ENCODE measurements around the gene ZC3H12D. TPM values are rescaled to one million over a fixed set of nuclear protein-coding genes. Genes with fewer than 3 reads are reported as not detected.

Gene ZC3H12D
- total and polyA plus RNA-seq, 9 of the 15 experiments (the other 6 are each of a cell fraction or from before 2014, with no cell fraction given): 0.04 to 0.27 (median 0.05) TPM; not detected in 3

GRCh38 chr6:149448821-149449453 is 35.9 kb downstream of the ZC3H12D start:
- Histone ChIP-seq H3K4me2 (ENCODE audit: insufficient read depth, low read length) (no peak overlapping the region), H4K20me1 (replicated peaks; ENCODE audit: control insufficient read depth, insufficient read depth, low read length) (peaks cover 8% of the 10 kb centered on the region; the same call in 1 of the 2 replicates), H3K27ac (ENCODE audit: extremely low read depth, low read depth, low read length) (no peak overlapping the region), H3K27me3 (ENCODE audit: control insufficient read depth in 2 of 2, insufficient read depth in 2 of 2, low read length in 2 of 2) (peaks cover 48 to 86% of the 10 kb centered on the region in 2 experiments), H3K9me3 (replicated peaks; ENCODE audit: control insufficient read depth, insufficient read depth, low read depth, low read length) (peaks cover 3% of the 10 kb centered on the region; the same call in 1 of the 2 replicates), H3K79me2 (ENCODE audit: control insufficient read depth, insufficient read depth, low read length) (no peaks in the 10 kb centered on the region), H2AFZ (ENCODE audit: low read depth, low read length) (no peak overlapping the region), H3K36me3 (ENCODE audit: control insufficient read depth, insufficient read depth, low read length) (no peaks in the 10 kb centered on the region), H3K9me1 (ENCODE audit: control insufficient read depth, insufficient read depth, low read length) (no peaks in the 10 kb centered on the region), H3K9ac (ENCODE audit: insufficient read depth in 1 of 2, low read depth in 2 of 2, low read length in 2 of 2) (no peak overlapping the region), H3K4me1 (replicated peaks in 1 of 2; ENCODE audit: control insufficient read depth in 2 of 2, insufficient read depth in 2 of 2, low read length in 2 of 2) (peaks cover 0 to 15% of the 10 kb centered on the region in 2 experiments; a peak in 1 of 5 replicates), H3K4me3 (no peak overlapping the region)
- no peak for DNase-seq (ENCODE audit: extremely low read depth in 1 of 4, low spot score in 3 of 4)
- WGBS (ENCODE audit: insufficient coverage, low coverage, missing lambda C conversion rate): 5% methylated on average over 5 of the region's 5 CpGs
- ChIA-PET CTCF (ENCODE audit: low intra/inter-chr PET ratio) (no interaction called here), POLR2A (interaction anchor here (0.6 kb wide), 1 partner anchor 59 kb away, joined by 3 read pairs; no protein-coding TSS in a partner anchor)
- in situ Hi-C loops (cut with MboI): loop anchor here (25.0 kb wide), 1 partner anchor 887 kb away; no protein-coding TSS in a partner anchor
- BruUV-seq (replicated peaks): no TSS peak
- peak; percentile 35 for FAIRE-seq
- TF ChIP-seq CC2D1A (IDR thresholded peaks at IDR 0.05) (no peak), NFE2 (IDR thresholded peaks at IDR 0.05; ENCODE audit: low read depth) (peak; percentile 23; the same call in 1 of the 2 replicates)
- intact Hi-C loops (cut with micrococcal nuclease): no loop called here
- ATAC-seq: no peak

GRCh38 chr6:149446791-149447376 is 37.9 kb downstream of the ZC3H12D start:
- Histone ChIP-seq H3K4me2 (ENCODE audit: insufficient read depth, low read length) (no peak overlapping the region), H3K4me3 (no peak overlapping the region), H3K9ac (ENCODE audit: insufficient read depth in 1 of 2, low read depth in 2 of 2, low read length in 2 of 2) (no peak overlapping the region), H4K20me1 (replicated peaks; ENCODE audit: control insufficient read depth, insufficient read depth, low read length) (no peaks in the 10 kb centered on the region), H3K9me3 (replicated peaks; ENCODE audit: control insufficient read depth, insufficient read depth, low read depth, low read length) (peaks cover 3% of the 10 kb centered on the region; the same call in 1 of the 2 replicates), H3K27ac (ENCODE audit: extremely low read depth, low read depth, low read length) (no peak overlapping the region), H2AFZ (ENCODE audit: low read depth, low read length) (no peak overlapping the region), H3K27me3 (ENCODE audit: control insufficient read depth in 2 of 2, insufficient read depth in 2 of 2, low read length in 2 of 2) (peaks cover 35 to 84% of the 10 kb centered on the region in 2 experiments), H3K4me1 (replicated peaks in 1 of 2; ENCODE audit: control insufficient read depth in 2 of 2, insufficient read depth in 2 of 2, low read length in 2 of 2) (peaks cover 0 to 15% of the 10 kb centered on the region in 2 experiments; a peak in 1 of 5 replicates), H3K9me1 (ENCODE audit: control insufficient read depth, insufficient read depth, low read length) (no peaks in the 10 kb centered on the region), H3K79me2 (ENCODE audit: control insufficient read depth, insufficient read depth, low read length) (no peaks in the 10 kb centered on the region), H3K36me3 (ENCODE audit: control insufficient read depth, insufficient read depth, low read length) (no peaks in the 10 kb centered on the region)
- POLR2A ChIA-PET: interaction anchor here (0.6 to 0.9 kb wide), 3 partner anchors 10 to 182 kb away, joined by 3 read pairs; no protein-coding TSS in a partner anchor
- in situ Hi-C loops (cut with MboI) (loop anchor here (25.0 kb wide), 1 partner anchor 885 kb away; no protein-coding TSS in a partner anchor), intact Hi-C loops (cut with micrococcal nuclease) (no loop called here)
- ATAC-seq (no peak), DNase-seq (ENCODE audit: extremely low read depth in 1 of 4, low spot score in 3 of 4) (no peak), FAIRE-seq (no peak)
- BruUV-seq (replicated peaks): no TSS peak
- CTCF ChIA-PET (ENCODE audit: low intra/inter-chr PET ratio): no interaction called here
- 2% methylated on average over 5 of the region's 5 CpGs for WGBS (ENCODE audit: insufficient coverage, low coverage, missing lambda C conversion rate)
- TF ChIP-seq NFIC (IDR thresholded peaks at IDR 0.05): peak; percentile 32
- no peak for TF ChIP-seq HDGF (IDR thresholded peaks at IDR 0.05)

All from K562 (cell line).